Fibroblast of skin of left quadriceps (primary cell): ENCODE data around the gene EHD4.
A peak's percentile ranks its signal among the peaks of the same experiment; 100 is the strongest.

ENCODE experiments used
- DNase-seq, 2 experiments: peaks; one replicate each; pipeline ENCODE4 v3.0.0-alpha.2; 2013; ENCODE audit warnings: low read depth in 2 of 2

Gene EHD4

GRCh38 chr15:41919954-41920538 lies 52.3 kb downstream of the EHD4 start:
- peak; percentile 26 to 29 for DNase-seq

DNA sequence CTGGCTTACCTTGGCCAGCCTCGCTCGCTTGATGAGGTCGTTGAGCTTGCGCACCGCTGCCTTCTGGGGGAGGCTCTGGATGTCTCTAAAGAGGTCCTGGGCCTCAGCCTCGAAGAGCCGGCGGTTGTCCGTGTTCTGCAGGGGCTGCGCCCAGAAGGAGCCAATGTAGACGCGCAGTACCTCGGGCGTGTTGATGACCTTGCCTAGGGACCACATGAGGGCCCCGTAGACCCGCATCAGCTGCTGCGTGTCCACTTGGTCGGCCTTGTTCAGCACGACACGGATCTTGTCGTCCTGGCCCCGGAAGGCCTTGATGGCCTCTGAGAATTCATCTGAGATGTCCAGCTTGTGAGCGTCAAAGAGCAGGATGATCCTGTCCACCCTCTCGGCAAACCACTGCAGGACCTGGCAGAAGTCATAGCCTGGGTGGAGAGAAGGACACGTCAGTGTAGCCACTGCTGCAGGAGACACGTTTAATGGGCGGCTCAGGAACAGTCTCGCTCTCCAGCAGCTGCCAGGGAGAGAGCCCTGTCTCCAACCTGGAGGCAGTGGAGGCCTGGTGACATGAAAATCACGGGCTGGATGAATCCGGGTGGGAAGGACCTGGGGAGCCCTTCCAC lies 53.0 kb downstream of the EHD4 start:
- no peak for DNase-seq

DNA sequence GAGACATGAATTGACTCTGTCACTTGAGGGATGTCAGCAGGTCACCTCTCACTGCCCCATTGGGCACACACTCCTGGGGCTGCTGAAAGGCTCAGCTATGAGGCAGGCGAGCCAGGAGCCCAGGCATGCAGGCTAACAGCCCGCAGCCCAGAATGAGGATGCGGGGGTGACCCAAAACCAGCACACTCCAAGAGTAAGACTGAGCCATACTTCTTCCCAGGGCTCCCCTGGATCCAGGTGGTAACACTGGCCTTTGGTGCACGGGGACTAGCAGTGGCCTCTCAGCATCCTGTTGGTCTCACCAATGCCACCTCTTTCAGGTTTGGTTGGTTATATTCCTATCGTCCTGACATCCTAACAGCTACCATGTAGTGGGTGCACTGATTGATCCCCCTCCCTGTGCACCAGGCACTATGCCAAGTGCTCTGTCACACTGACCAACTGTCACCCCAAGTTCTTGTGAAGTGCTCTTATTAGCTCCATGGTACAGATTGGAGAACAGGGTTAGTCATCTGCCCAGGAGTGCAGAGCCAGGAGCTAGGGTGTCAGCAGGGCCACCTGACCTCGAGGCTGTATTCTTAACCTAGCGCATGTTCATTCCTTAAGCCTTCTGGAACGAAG lies 53.7 kb downstream of the EHD4 start:
- no peak for DNase-seq

GRCh38 chr15:41917767-41918430 lies 54.5 kb downstream of the EHD4 start:
- DNase-seq: peak in 1 of 2 experiments; percentile 28

GRCh38 chr15:41915255-41915994 lies 56.9 kb downstream of the EHD4 start:
- no peak for DNase-seq

DNA sequence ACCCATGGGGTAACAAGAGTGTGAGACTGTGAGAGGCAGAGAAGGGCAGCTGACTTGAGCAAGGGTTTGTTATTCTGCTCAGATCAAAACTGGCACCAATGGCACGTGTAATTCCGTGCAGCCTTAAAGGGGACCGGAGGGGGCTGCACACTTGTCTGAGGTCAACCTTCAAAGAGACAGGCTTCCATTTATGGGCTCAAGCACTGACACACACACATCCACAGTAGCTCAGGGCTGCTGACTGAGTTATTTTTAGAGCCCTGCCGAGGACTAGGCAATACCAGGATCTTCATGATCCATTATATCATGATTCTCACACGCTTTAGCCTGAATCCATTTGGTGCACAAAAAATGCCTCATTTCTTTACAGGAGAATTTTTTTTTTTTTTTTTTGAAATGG lies 57.9 kb downstream of the EHD4 start:
- DNase-seq: no peak

GRCh38 chr15:41913256-41913655 lies 59.1 kb downstream of the EHD4 start:
- DNase-seq: no peak

DNA sequence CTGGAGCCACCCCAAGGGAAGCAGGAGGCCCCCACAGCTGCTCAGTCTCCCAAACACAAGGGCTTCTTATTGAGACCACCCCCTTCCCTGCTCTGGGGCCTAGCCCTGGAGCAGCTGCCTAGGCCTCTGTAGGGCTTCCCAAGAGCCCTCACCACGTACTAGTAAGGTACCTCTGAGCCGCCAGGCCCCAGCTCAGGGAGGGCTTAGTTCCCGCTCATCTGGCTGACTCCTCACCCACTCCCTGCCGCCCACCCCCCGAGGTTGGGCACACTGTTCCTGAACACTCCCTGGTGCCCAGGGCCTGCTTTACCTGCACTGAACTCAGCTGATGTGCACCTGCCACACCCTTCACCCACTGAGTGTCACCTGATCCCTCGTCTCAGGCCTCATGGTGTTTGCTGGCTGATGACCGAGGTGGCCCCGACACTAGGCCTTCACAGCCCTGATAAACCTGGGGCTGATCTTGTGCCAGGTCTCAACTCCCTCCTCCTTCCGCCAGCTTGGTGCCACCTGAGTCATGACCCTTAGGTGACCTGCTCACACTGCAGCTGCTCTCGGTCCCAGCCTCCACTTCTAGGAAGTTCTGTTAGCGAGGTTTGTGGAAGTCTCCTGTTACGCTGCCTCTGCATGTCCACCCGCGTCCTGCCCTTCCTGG lies 60.5 kb downstream of the EHD4 start:
- no peak for DNase-seq

DNA sequence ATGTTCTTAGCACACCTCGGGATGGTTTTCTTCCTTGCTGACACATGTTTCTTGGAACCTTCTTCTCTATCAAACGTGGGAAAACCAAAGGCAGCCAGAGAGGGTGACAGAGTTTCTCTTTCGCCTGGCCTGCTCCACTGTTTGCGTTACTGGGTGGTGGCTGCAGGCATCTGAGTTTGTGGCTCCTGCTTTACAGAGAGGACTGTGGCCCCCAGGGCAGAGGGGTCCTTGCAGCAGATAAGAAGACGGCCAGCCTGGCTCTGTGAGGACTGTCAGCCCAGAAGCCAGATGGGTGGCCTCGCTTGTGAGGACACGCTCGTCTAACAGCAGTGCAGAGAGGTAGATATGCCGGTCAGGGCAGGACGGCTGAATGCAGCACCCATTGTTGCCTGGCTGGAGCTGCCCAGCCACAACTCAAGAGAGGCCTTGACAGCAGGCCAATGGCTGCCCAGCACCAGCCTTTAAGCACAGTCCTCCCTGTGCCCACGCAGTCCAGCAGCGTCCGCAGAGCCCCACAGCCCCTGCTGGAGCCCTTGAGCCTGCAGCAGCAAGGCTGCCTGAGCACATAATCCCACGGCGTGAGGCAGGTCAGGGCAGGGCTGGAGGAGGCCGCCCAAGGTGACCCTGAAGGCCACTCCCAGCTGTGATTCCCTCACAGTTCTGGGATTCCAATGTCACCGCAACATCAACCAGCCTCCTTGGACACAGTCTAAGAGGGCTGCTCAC lies 63.5 kb downstream of the EHD4 start:
- DNase-seq: no peak

DNA sequence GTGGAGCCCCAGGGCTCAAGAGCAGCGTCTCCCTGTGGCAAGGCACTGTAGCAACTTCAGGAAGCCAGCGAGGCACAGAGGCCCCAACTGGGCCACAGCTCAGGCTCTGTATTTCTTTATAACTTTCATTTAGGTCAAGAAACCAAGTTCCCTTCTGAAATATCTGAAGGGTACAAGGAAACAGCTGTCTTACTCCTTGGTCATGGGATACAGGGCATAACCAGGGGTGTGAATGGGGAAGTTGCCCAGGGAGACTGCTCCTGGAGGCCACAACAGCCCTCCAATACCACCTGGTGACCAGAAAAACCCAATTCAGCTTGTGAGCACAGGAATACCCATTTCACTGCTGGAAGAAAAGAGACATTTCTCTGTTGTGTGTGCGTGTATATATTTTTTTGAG lies 65.2 kb downstream of the EHD4 start:
- DNase-seq: no peak

- DNase-seq: no peak
Observed at GRCh38 chr15:41906608-41907007, 65.7 kb downstream of the EHD4 start.

DNA sequence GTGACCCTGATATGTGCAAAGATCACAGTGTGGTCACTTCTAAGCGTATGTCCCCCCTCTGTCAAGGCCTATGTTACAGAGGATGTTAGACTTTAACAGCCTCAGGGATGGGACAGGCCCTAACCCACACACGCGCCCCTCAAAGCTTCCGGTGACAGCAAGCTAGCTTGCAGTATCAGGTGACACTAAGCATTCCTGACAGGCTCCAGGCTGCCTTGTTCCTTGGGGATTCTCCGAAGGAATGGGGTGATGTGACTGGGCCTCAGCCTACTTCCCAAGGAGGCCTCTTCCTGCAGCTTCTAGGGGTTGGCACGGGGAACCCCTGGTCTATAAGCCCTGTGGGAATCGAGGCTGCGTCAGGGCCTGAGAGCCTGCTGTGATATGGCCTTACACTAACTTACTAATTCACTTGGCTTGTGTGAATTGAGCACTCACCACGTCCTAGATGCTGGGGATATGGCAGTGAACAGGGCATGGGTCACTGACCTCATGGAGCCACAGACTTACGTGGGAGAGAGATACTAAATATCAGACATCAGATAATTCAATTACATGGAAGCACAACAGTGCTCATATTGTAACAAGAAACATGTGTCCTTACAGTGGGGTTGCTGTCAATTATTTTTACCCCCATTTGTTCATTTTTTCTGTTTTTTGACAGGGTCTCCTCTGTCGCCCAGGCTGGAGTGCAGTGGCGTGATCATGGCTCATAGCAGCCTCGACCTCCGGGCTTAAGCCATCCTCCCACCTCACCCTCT lies 67.1 kb downstream of the EHD4 start:
- DNase-seq: no peak

DNA sequence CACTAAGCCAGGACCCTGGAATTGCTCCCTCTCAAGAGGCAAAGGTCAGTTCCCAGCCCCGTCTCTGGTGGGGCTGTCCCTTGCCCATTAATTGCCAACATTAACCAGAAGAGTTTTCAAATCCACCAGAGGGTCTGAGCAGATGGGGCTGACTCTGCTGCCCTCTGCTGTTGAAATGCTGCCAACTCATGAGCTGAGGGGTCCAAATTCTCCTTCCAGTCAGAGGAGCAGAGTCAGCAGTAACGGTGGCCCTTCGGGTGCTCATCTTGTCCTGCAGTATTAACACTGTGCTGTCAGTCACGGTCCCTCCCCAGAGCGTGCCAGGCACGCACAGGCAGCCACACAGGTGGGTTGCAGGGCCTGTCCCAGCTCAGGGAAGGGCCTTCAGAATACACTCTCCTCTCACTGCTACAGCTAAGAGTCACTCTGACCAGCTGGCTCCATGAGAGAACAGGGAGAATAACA lies 67.8 kb downstream of the EHD4 start:
- peak; percentile 27 to 34 for DNase-seq

DNA sequence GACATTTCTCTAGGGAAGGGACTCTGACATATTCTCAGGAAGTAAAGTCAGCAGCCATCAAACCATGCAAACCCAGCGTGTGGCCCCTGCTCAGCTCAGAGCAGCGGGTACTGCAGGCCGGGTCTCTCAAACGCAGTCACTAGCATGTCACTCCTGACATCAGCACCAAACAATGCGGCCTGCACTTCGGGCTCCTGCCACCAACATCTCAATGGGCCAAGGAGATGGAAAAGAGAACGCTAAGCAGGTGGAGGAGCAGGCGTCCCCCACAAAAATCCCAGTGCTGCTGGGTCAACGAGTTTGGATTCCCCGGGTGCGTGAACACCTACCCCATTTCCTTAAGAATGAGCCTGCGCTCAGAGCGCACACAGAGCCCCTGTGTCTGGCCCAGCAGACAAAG lies 68.6 kb downstream of the EHD4 start:
- no peak for DNase-seq

DNA sequence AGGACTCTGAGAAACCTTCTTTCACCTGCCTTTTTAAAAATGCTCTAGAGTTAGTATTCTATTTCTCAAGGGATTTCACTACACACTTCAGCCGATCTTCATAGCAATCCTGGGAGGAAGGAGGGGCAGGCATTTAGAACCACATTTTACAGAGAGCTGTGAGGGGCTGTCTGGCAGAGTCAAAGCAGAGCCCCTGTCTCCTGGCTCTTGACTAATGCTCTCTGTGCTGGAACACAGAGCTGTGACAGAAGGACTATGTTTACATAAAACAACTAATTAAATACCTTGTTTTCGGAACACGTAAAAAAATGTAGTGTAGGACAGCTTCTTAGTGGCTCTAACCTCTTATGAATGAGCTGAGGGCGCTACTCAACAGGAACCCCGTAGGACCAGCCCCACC lies 70.9 kb downstream of the EHD4 start:
- no peak for DNase-seq

- DNase-seq: no peak
Observed at GRCh38 chr15:41900526-41901380, 71.6 kb downstream of the EHD4 start.

- no peak for DNase-seq
Observed at GRCh38 chr15:41899854-41900442, 72.4 kb downstream of the EHD4 start.

- DNase-seq: no peak
Observed at GRCh38 chr15:41897363-41897799, 75.0 kb downstream of the EHD4 start.

GRCh38 chr15:41896566-41896965 lies 75.8 kb downstream of the EHD4 start:
- no peak for DNase-seq
